Adrenal gland (tissue), 5 donors: ENCODE measurements around the gene FNDC3B.

Experiments used
- CTCF ChIP-seq, 6 experiments: fragments of 450-650 bp in 4 of 6; fragments of 200-600 bp in 2 of 6; sonication (generic) in 1 of 6; IDR thresholded peaks; 1 replicate in 5 of 6; 2 replicates in 1 of 6; pipeline versions ENCODE4 v1.5.1 to v1.8.0; 2016 to 2021; ENCODE audit warnings: antibody characterized with exemption in 6 of 6, mild to moderate bottlenecking in 2 of 6, moderate library complexity in 1 of 6
- POLR2A ChIP-seq, 2 donors: fragments of 450-650 bp; IDR thresholded peaks; one replicate each; pipeline ENCODE4 v1.6.1; 2017; ENCODE audit warnings: antibody characterized with exemption in 2 of 2, mild to moderate bottlenecking in 2 of 2, moderate library complexity in 1 of 2
- donor health status: DM: no; HTN: no; CAD: no.

GRCh38 chr3:172140499-172141391 lies 101.4 kb downstream of the FNDC3B start:
- TF ChIP-seq POLR2A (IDR thresholded peaks at IDR 0.05) = peak in 1 of 2 donors; percentile 21
- TF ChIP-seq CTCF (IDR thresholded peaks at IDR 0.05) = no peak
